Astrocyte (in vitro differentiated cells and primary cell): ENCODE results near the gene FADS3. TPM values are rescaled to one million over a fixed set of nuclear protein-coding genes. Genes with fewer than 3 reads are reported as not detected.

Experiments used
- DNase-seq: peaks from one replicate; pipeline ENCODE4 v3.0.0-alpha.2; 2010; ENCODE audit warnings: low read depth
- FAIRE-seq: peaks from 2 replicates; lab custom pipeline; 2011; peaks lifted over from hg19 to GRCh38; lab: Jason Lieb, UNC
- H2AFZ ChIP-seq: 2 replicates; pipeline ENCODE4 v1.6.0; 2012; ENCODE audit warnings: low read depth, low read length, inconsistent platforms
- H3K27ac ChIP-seq: 2 replicates; pipeline ENCODE4 v1.5.1; 2011; ENCODE audit warnings: low read depth, low read length, inconsistent platforms
- H3K27me3 ChIP-seq: 2 replicates; pipeline ENCODE4 v1.6.0; 2011; ENCODE audit warnings: low read length, inconsistent platforms; ENCODE audit not compliant: insufficient read depth
- H3K36me3 ChIP-seq: 2 replicates; pipeline ENCODE4 v1.5.1; 2011; ENCODE audit warnings: low read length, inconsistent platforms; ENCODE audit not compliant: insufficient read depth
- H3K4me1 ChIP-seq: 2 replicates; pipeline ENCODE4 v1.5.1; 2011; ENCODE audit warnings: low read length, inconsistent platforms; ENCODE audit not compliant: insufficient read depth
- H3K4me2 ChIP-seq: 2 replicates; pipeline ENCODE4 v1.6.0; 2012; ENCODE audit warnings: low read length, inconsistent platforms
- H3K4me3 ChIP-seq: 2 replicates; pipeline ENCODE4 v1.5.1; 2011; ENCODE audit warnings: low read depth, mild to moderate bottlenecking, low read length, inconsistent platforms; ENCODE audit not compliant: insufficient read depth
- H3K79me2 ChIP-seq: 2 replicates; pipeline ENCODE4 v1.6.0; 2012; ENCODE audit warnings: mild to moderate bottlenecking, low read length, inconsistent platforms; ENCODE audit not compliant: insufficient read depth
- H3K9ac ChIP-seq: 2 replicates; pipeline ENCODE4 v1.6.0; 2012; ENCODE audit warnings: mild to moderate bottlenecking, low read length, inconsistent platforms
- H3K9me3 ChIP-seq: 2 replicates; pipeline ENCODE4 v1.5.1; 2012; ENCODE audit warnings: low read depth, mild to moderate bottlenecking, low read length, inconsistent platforms; ENCODE audit not compliant: insufficient read depth
- H4K20me1 ChIP-seq: 2 replicates; pipeline ENCODE4 v1.6.0; 2012; ENCODE audit warnings: low read length, inconsistent platforms; ENCODE audit not compliant: insufficient read depth
- H3K27ac Mint-ChIP-seq: one replicate; pipeline ENCODE4 v1.8.0; 2021; ENCODE audit warnings: mild to moderate bottlenecking, mixed read lengths; ENCODE audit not compliant: unreplicated experiment
- H3K27me3 Mint-ChIP-seq: one replicate; pipeline ENCODE4 v1.8.0; 2021; ENCODE audit warnings: low read depth, mixed read lengths; ENCODE audit not compliant: unreplicated experiment
- H3K36me3 Mint-ChIP-seq: one replicate; pipeline ENCODE4 v1.8.0; 2021; ENCODE audit warnings: low read depth, mixed read lengths; ENCODE audit not compliant: unreplicated experiment
- H3K4me1 Mint-ChIP-seq: one replicate; pipeline ENCODE4 v1.8.0; 2021; ENCODE audit warnings: low read depth, mixed read lengths; ENCODE audit not compliant: unreplicated experiment
- H3K4me3 Mint-ChIP-seq: one replicate; pipeline ENCODE4 v1.8.0; 2021; ENCODE audit warnings: mild to moderate bottlenecking, moderate library complexity, mixed read lengths; ENCODE audit not compliant: unreplicated experiment
- H3K9me3 Mint-ChIP-seq: one replicate; pipeline ENCODE4 v1.8.0; 2021; ENCODE audit warnings: mild to moderate bottlenecking, mixed read lengths; ENCODE audit not compliant: unreplicated experiment
- CTCF ChIP-seq: IDR thresholded peaks from 2 replicates; pipeline ENCODE4 v1.5.1; 2011; ENCODE audit warnings: low read depth, mild to moderate bottlenecking, inconsistent platforms, low read length, moderate library complexity; ENCODE audit not compliant: insufficient read depth
- EZH2 ChIP-seq: IDR thresholded peaks from 2 replicates; pipeline ENCODE4 v1.6.1; 2012; ENCODE audit warnings: mild to moderate bottlenecking, low read length, inconsistent platforms; ENCODE audit not compliant: insufficient read depth
- total RNA-seq: library from RNA; stranded (reverse); gene quantifications from 2 replicates; pipeline ENCODE4 v1.2.1, GENCODE V29; 2021

FADS3 gene
- total RNA-seq, 1 donor from 2014 or later, result 59.1 TPM

DNA sequence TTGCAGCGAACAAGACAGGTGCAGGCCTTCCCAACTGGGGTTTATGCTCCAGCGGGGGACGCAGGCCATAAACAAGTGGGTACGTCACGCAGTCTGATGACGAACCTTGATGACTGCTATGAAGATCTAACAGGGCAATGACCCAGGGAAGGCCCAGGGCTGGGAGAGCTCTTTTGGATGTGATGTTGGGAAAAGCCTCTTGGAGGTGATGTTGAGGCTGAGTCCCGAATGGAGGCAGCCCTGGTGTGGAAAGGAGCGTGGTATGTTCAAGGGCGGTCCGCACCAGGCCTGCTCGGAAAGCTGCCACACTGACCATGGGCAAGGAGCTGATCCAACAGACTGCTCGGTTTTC lies 57.4 kb downstream of the FADS3 start:
- TF ChIP-seq EZH2, result no peak
- TF ChIP-seq CTCF, result no peak
- H3K27ac Mint-ChIP-seq, result no peak overlapping the region
- Histone ChIP-seq H3K4me3 (no peak overlapping the region), H3K9me3 (no peaks in the 10 kb centered on the region), H2AFZ (no peak overlapping the region), H3K27me3 (no peaks in the 10 kb centered on the region), H3K79me2 (peaks cover 83% of the 10 kb centered on the region), H4K20me1 (peaks cover 94% of the 10 kb centered on the region), H3K27ac (no peak overlapping the region), H3K9ac (peak overlapping the region; percentile 13), H3K4me2 (peak overlapping the region; percentile 50), H3K36me3 (no peaks in the 10 kb centered on the region), H3K4me1 (peaks cover 40% of the 10 kb centered on the region)
- DNase-seq (no peak), FAIRE-seq (no peak)
- no peak overlapping the region for H3K4me3 Mint-ChIP-seq
- peaks cover 17% of the 10 kb centered on the region for H3K4me1 Mint-ChIP-seq
- H3K36me3 Mint-ChIP-seq, result peaks cover 13% of the 10 kb centered on the region
- peaks cover 3% of the 10 kb centered on the region for H3K9me3 Mint-ChIP-seq
- no peaks in the 10 kb centered on the region for H3K27me3 Mint-ChIP-seq

DNA sequence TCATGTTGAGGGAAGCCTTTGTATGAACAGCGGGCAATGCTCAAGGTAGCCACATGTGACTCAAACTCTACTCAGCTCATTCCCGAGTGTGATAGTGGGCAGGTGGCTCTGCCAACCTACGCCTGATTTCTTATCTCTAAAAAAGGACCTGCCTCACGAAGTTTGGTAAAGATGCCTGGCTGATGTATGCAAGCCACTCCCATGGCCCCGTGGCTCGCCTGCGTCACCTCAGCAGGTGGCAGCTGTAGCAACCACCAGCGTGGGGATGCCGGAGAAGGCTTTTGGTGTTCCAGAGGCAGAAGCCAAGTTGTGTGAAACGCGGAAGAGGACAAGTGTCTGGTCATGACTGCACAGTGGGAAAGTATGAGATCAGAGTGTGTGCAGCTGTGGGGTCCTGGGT lies 57.9 kb downstream of the FADS3 start:
- Histone ChIP-seq H3K4me3 (no peak overlapping the region), H3K79me2 (peaks cover 87% of the 10 kb centered on the region), H3K27me3 (no peaks in the 10 kb centered on the region), H3K4me2 (no peak overlapping the region), H2AFZ (no peak overlapping the region), H3K27ac (no peak overlapping the region), H3K9ac (no peak overlapping the region), H3K4me1 (peaks cover 40% of the 10 kb centered on the region), H3K9me3 (no peaks in the 10 kb centered on the region), H4K20me1 (peaks cover 92% of the 10 kb centered on the region), H3K36me3 (no peaks in the 10 kb centered on the region)
- Mint-ChIP-seq H3K36me3 (peaks cover 10% of the 10 kb centered on the region), H3K4me3 (no peak overlapping the region), H3K4me1 (peaks cover 17% of the 10 kb centered on the region), H3K27ac (no peak overlapping the region), H3K9me3 (peaks cover 3% of the 10 kb centered on the region), H3K27me3 (no peaks in the 10 kb centered on the region)
- no peak for TF ChIP-seq EZH2
- TF ChIP-seq CTCF, result no peak
- FAIRE-seq (no peak), DNase-seq (no peak)

DNA sequence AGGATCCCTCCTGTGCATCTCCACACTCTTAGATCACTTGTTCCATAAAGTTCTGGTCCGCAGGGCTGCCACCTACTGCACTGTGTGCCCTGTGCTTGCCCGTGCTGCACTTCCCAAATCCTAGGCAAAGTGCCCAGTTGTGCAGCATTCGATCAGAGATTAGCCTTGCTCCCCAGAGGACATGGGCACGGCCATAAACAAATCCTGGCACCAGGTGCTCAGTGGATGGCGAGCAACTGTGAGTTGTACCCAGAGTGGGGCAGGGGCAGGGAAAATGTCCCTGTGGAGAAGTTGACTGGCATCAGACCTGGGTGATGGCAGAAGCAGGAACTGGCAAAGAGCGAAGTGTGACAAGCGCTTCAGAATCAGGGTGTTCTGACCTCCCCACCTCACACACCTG lies 58.6 kb downstream of the FADS3 start:
- H3K4me1 Mint-ChIP-seq, result peaks cover 17% of the 10 kb centered on the region
- no peak overlapping the region for H3K27ac ChIP-seq
- H3K4me3 Mint-ChIP-seq, result no peak overlapping the region

More for the DNA sequence above, 58.6 kb downstream of the FADS3 start:
- Mint-ChIP-seq H3K27me3 (no peaks in the 10 kb centered on the region), H3K9me3 (peaks cover 3% of the 10 kb centered on the region), H3K27ac (no peak overlapping the region), H3K36me3 (peaks cover 6% of the 10 kb centered on the region)
- Histone ChIP-seq H2AFZ (no peak overlapping the region), H3K36me3 (no peaks in the 10 kb centered on the region), H3K9me3 (no peaks in the 10 kb centered on the region), H4K20me1 (peaks cover 85% of the 10 kb centered on the region), H3K79me2 (peaks cover 90% of the 10 kb centered on the region), H3K4me3 (no peak overlapping the region), H3K4me2 (no peak overlapping the region), H3K4me1 (peaks cover 40% of the 10 kb centered on the region), H3K27me3 (no peaks in the 10 kb centered on the region), H3K9ac (no peak overlapping the region)
- DNase-seq (no peak), FAIRE-seq (no peak)
- TF ChIP-seq EZH2, result no peak
- TF ChIP-seq CTCF, result no peak
